ENCODE data around the gene MDP1.

DNA sequence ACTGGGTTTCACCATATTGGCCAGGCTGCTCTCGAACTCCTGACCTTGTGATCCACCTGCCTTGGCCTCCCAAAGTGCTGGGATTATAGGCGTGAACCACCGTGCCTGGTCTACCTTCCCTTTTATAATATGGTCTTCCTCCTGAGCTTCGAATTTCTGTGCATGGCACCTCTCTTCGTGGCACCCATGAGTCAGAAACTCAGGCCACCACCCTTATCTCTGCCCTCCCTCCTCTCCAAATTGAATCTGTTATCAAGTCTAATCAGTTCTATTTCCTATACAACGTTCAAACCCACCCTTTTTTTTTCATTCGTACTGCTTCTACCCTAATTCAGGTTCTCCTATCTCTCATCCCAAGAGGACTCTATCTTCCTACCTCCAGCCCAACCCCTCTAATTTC is 31.6 kb upstream of the MDP1 start:
- TF ChIP-seq, protein P1, sequence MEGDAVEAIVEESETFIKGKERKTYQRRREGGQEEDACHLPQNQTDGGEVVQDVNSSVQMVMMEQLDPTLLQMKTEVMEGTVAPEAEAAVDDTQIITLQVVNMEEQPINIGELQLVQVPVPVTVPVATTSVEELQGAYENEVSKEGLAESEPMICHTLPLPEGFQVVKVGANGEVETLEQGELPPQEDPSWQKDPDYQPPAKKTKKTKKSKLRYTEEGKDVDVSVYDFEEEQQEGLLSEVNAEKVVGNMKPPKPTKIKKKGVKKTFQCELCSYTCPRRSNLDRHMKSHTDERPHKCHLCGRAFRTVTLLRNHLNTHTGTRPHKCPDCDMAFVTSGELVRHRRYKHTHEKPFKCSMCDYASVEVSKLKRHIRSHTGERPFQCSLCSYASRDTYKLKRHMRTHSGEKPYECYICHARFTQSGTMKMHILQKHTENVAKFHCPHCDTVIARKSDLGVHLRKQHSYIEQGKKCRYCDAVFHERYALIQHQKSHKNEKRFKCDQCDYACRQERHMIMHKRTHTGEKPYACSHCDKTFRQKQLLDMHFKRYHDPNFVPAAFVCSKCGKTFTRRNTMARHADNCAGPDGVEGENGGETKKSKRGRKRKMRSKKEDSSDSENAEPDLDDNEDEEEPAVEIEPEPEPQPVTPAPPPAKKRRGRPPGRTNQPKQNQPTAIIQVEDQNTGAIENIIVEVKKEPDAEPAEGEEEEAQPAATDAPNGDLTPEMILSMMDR (optimal IDR thresholded peaks at IDR 0.05 in 1 of 3, IDR thresholded peaks at IDR 0.05 in 1 of 3, conservative IDR thresholded peaks at IDR 0.05 in 1 of 3; ENCODE audit: extremely low read depth in 1 of 3, insufficient read depth in 2 of 3, low read length in 3 of 3): no peak
- no peak for TF ChIP-seq EZH2 (IDR thresholded peaks at IDR 0.05; ENCODE audit: low read length)
